NCI-H345 (cell line): ENCODE measurements around the gene CIITA.
A peak's percentile ranks its signal among the peaks of the same experiment; 100 is the strongest.
"Not testable (repeated sequence)": the region's sequence is repeated elsewhere in the genome, so short reads cannot be mapped to it uniquely, and the experiment has no call there.

Experiments used
- DNase-seq: peaks from one replicate; lab custom pipeline; 2025; lab: John Stamatoyannopoulos, UW

Gene CIITA

DNA sequence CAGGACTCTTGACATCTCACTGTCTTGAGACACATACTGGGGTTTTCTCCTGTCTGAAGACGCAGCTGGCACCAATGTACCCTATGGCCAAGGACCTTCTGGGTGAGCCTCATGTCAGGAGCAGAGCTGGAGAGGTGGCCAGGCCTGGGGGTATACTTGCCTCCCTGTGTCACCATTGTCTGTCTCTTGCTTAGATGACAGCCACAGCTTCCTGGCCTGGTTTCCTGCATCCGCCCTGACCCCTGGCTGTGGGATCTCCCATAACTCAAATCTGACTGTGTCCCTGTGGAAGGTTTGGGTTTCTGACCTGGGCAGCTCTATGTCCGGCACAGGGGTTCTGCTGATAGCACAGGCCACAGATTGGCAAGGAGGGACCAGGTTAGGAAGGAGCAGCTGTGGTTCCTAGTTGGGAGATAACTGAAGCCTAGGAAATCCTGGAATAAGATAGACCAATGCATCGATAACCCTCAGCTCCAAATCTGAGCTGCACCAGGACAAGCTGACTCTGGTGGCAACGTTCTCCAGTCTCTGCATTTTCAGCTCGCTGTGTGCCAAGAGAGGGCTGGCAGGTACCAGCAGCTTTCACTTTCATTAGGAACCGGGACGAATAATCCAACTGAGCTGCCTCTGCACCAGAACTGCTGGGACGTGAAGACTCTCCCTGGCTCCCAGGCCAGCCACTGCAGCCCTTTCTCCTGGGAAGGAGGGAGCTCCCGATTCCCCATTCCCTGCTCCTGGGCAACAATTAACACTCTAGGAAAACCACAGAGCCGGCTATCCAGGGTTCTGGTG lies 60.3 kb downstream of the CIITA start:
- DNase-seq, result no peak

DNA sequence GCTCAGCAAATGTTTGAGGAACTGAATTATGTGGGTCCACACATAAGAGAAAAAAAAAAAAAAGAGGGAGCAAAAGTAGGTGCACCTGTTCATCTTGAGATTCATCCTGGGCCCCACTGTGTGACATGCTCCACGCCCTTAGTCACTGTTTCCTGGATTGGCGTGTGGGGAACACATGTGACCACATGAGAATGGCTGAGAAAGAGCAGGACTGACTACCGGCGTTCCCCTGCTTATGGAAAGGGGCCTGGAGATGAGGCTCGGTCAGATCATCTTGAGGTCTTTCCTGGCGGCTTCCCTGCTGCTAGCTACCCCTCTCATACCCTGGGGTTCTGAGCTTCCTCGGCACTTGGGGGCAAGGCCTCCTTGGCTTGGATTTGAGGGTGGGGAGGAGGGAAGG lies 61.3 kb downstream of the CIITA start:
- no peak for DNase-seq

DNA sequence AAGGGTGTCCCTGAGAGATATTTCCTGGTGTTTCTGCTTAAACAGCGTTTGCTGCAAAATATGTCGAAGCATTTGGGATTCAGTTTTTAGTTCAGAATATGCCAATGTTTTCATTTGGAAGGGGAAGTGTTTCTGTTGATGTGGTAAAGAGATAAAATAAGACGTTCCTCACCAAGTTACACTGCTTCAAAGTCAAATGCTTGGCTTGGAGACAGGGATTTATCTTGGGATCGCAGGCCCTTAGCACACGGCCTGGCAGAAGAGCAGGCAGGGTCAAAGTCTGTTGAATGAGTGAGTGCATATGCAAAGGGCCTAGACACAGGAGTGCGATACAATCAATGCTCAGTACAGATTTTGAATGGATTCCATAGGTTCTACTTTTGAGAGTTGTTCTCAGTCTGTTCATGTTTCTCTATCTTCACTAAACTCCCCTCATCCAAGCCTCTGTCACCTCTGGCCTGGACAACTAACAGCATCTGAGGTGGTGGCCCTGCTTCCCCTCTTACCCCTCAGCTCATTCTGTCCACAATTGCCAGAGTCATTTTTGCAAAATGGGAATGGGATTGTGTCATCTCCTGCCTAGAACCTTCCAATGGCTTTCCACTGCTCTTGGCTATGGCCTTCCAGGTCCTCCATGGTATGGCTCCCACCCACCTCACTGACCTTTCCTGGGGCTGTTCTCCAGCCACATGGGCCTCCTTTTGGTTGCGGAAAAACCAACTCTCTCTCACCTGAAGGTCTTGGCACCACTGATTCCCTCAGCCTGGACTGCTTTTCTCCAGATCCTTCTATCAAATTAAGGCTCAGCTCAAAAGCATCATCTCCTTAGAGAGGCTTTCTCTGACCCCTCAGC lies 62.0 kb downstream of the CIITA start:
- DNase-seq, result no peak

DNA sequence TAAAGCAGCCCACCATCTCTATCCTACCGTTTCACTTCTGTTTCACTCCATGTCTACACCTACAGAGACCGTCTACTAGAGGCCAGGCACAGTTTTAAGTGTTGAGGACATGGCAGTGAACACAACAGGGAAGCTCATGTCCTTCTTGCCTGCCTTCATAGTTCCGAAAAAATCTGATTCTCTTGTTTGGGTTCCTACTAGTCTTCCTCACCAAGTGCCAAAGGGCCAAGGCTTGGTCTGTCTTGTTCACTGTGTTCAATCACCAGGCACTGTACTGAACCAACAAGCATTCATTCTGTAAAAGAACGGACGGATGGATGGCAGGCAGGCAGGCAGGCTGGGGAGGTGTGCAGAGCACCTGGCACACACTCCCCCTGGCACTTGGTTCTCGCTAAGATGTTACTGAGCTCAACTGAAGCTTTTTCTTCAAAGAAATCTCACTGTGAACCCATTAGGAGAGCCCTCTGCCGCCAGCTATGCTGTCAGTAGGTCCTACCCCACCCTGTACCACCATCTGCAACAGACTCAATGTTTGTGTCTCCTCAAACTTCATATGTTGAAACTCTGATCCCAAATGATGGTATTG lies 62.7 kb downstream of the CIITA start:
- DNase-seq, result no peak

DNA sequence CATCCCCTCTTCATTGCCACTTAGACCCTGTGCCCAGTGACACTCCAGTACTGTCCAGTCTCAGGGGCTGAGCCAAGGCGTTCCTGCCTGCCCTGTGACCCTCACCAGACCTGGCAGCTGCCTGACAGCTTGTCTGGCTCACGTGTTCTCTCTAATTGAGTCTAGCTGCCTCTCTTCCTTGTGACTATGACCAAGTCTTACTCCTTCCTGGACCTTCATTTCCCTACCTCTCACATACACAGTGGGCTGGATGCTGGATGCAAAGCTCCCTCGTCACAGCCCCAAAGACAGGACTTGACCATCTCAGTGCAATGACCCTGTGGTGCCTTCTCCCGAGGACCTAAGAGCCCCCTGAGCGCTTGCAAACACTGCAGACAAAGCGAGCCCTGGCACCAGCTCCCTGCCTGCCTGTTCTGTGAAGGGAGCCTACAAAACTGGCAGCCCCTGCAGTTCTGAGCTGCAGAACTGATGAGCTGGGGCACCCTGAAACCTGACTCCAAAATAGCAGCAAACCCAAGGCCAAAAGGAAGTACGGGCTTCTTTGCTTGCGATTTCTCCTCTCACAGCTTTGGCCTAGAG lies 63.6 kb downstream of the CIITA start:
- DNase-seq, result no peak

DNA sequence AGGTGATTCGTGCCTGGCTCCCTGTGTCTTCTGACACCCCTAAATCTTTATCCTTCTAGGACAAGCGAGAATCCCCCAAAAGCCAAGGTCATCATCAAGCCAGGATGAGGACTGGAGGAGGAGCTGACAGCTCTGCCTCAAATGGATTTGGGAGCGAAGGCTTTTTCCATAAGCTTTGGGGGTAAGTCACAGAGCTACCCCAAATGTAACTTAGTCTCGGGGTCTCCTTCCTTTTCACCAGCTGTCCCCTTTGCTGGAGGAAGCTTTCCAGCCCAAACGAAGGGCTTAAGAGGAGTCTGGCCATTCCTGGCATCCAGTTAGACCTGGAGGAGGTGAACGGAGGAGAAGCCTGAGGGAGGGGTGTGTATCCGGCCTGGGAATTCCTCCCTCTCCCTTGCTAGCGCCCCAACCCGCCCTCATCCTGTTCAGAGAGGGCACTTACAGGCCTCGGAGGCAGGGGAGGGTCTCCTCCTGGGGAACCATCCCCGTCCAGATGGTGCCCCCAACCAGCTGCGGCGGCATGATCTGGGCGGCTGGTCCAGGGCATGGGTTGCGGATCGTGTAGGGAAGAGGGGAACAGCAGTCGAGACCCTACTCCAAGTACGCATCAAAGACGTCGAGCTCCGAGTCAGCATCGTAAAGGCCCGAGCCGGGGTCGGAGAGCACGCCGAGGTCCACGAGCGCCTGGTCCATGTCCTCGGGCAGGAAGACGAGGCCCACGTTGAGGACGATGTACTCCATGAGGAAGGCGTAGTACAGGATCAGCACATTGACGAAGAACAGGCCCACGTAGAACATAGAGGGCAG lies 64.3 kb downstream of the CIITA start:
- no peak for DNase-seq

DNA sequence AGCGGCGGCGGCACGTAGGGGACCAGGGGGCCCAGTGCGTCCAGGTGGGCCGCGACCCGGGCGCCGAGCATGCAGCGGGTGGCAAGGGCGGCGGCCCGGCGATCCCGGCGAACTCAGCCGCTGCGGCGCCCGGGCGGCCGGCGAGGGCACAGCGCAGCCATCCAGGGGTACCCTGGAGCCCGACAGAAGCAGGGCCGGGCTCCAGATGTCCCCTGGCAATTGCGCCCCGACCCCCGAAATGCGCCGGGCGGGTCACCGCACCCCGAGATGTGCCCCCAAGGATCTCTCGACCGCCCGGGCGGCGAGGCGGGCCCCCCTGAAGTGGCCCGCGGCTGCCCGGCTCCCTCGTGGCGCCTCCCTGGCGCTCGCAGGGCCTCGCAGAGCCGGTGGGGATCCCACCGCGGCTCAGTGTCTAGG lies 64.9 kb downstream of the CIITA start:
- DNase-seq, result not testable (repeated sequence)

DNA sequence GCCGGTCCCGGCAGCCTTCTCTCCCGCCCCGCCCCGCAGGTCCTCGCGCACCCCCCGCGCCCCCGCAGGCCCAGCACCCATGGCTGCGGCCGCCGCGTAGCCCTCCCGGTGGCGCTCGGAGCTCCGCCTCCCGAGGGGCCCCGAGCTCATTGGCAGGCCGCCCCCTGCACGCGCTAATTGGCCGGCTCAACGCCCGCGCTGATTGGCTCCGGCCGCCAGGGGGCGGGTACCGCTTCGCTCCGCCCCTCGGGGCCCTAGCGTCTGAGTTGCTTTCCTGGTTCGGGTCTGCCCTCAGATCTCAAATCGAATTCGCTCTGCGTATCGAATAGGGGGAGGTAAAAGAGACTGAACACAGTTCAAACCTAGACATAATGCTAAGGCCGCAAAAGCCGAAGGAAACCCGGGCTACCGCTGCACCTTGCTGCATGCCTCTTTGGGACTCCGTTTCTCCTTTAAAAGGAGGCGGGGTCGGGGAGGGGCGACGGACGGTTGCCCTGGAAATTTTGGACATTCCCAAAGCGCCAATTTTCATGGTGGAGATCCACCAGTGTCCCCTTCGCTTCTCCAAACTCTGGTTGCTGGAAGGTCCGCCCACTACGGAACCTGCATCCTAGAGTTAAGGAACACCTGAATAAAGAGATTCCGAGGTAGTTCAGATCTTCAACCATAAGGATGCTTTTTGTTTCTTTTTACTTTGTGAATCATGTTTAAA lies 65.5 kb downstream of the CIITA start, which contains the start of gene DEXI:
Gene DEXI, minus strand, starts transcription at position 117 of the 712 bp plus-strand sequence. CDS start 463 bp downstream, outside the sequence.
- peak; percentile 95 for DNase-seq

DNA sequence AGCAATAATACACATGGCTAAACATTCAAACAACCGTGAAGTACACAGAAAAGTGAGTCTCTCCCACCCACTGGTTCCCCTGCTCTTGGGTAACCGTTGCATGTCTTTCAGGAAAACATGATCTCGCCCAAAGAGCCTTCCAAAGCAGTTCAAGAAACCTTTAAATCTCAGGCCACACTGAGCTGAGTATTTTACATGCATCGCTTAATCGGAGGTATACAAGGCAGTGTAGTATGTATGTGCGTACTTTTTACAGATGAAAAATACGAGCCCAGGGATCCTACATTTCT lies 66.0 kb downstream of the CIITA start:
- no peak for DNase-seq

DNA sequence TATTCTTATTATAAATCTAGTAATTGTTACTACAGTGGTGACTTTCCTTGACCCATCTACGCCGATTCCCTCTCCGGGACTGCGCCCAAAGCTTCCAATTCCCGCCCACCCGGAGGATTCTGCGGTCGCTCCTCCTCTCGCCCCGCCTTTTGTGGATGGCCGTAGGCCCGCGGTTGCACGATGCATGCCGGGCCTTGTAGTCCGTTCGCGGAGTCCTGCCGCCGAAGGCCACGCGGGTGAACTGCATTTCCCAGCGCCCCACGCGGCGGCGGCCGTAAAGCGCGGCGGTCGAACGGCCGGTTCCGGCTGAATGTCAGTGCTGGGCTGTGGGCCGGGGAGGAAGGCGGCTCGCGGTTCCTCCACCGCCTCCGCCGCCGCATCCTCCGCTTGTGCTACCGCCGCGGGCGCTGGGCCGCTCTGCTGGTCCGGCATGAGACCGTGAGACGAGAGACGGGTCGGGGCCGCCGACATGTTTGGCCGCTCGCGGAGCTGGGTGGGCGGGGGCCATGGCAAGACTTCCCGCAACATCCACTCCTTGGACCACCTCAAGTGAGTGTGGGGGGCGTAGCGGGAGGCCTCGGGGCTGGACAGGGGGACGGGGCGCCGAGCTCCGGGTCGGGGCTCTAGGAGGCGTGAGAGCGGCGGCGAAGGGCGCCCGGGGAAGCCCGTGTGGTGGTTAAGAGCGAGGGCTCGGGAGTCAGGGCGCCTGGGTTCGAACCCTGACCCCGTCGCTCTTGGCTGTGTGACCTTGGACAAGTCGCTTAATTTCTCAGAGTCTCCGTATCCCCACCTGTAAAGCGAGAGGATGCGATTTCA lies 67.5 kb downstream of the CIITA start, which contains the start of gene CLEC16A:
Gene CLEC16A, plus strand, starts transcription at position 316 of the 816 bp plus-strand sequence. Its CDS starts 154 bp downstream, at position 470.
- peak; percentile 98 for DNase-seq

DNA sequence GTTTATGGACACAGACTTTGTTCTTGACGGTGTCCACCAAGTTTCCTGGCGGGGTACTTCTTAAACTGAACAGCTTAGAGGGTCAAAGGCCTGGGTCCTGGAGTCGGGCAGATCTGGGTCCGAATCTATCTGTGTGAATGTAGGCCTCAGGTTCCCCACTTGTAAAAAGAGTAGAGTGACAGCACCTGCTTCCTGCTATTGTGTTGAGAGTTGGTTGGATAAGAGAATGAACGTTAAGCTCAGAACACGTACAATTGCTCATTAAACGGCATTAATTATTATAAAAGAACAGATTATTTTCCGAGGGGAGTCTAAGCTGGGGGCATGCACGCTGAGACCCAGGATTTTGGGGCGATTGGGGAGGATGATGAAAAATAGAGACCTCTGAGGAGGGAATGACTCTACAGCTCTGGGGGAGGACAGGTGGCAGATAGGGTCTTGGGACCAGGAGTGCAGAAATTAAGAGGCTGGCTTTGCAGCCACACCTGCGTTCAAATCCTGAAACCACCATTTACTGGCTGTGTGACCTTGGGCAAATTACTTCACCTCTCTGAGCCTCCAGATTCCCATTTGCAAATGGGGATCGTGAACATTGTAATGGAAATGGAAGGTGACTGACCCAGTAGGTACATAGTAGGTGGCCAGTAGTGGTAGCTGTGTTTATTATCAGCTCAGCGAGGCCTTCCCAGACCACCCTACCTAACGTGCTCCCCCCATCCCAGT lies 68.2 kb downstream of the CIITA start:
- no peak for DNase-seq

DNA sequence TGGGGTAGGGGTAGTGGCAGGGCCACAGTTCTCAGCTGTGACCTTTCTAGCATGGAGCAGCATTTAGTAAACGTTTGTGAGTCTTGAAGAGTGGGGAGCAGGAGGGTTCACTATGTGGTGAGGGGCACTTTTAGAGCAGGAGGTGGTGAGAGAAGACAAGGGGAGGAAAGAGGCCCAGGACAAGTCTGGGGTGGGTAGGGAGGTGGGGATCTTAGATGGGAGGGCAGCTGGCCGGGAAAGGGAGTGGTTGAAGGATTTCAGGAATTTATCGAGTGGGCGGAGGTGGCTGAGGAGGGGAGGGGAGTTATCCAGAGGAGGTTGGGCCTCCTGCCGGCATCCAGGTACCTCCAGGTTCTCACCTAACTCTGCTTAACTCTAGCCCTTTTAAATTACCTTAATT lies 69.3 kb downstream of the CIITA start:
- DNase-seq, result no peak

DNA sequence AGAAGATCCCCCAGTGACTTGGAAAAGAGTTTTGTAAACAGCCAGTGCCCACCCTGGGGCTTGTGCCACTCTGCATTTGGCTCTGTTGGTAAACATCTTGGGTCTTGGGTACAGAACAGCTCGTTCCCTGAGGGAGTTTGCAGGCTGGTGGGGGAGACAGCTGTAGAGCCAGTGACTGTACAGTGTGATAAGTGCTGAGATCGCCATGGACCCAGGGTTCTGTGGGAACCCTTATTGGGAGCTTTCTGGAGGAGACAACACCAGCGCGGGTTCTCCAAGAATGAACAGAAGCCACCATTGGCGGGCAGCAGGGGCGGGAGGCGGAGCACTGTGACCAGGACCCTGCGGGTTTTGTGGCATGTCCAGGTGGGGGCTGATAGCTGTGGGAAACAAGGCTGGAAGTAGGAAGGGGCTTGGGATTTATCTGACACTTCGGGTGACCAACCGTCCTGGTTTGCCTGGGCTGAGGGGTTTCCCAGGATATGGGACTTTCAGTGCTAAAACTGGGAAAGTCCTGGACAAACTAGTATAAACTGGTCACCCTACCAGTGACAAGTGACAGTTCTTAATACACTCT lies 70.3 kb downstream of the CIITA start:
- DNase-seq, result no peak

DNA sequence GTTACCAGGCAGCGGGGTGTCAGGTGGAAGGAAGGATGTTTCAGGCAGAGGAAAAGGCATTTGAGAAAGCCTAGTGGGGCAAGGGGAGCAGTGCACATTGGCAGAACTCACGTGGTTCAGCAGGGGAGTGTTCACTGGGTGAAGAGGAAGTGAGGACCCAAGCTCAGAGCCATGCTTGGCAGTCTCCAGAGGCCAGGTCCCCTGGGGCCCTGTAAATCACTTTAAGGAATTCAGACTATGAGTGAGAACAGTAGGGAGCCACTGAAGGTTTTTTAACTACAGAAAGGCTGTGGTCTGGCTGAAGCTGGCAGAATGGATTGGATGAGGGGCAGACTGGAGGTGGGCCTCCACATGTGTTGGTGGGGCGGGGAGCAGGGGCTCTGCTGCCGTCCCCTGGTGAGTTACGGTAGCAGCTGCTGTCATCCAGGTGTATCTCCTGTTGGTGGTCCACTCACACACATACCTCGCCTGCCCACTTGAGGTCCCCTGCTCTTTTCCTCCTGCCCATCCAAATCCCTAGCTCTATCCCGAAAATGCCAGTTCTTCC lies 72.5 kb downstream of the CIITA start:
- no peak for DNase-seq

DNA sequence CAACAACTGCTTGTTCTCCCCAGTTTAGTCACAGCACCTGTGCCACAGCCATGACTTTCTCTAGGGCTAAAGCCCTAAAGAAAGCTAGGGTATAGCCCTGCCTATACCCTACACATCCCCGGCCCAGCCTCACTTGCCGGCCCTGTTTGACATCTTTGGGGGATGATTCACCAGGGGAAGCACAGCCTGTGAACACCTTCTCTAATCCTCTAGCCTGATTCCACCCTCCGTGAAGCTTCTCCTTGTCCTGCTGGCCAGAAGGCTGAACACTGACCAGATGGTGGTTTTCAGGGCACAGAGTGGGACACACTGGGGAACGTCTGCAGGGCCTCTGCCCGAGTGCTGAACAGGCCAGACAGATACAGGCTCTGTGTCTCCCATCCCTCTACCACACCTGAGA lies 73.4 kb downstream of the CIITA start:
- no peak for DNase-seq

DNA sequence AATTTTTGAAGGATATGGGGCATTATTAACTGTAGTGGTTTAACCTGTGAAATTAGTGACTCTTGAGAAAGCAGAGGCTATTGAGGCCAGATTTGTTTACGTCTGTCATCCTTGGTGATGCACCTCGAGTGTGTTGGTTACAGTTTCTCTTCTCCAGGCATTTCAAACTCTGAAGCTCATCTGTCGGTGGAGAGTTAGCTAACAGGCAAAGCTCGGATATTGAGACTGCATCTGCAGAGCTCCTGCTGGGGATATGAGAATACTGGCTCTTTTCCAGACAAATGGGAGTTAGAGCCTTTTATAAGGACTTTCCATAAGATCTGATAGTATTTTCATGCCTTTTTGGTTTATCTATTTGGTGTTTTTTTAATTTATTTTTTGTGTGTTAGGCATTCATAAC lies 74.0 kb downstream of the CIITA start:
- DNase-seq, result no peak

DNA sequence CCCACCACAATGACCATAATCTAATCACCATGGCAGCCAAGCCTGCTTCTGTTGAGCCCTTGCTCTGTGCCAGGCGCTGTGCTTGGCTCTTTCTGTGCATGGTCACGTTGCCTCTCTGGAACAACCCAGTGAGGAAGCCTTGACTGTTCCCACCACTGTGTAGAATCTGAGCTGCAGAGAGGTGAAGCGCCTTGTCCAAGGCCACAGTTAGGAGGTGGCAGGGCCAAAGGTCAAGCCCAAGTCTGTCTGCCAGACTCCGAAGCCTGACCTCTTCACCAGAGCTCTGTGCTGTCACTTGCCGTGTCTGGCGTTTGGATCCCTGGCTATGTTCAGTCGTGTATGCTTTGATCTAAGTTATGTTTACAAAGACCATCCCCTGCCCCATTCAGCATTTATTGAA lies 77.9 kb downstream of the CIITA start:
- DNase-seq, result no peak

DNA sequence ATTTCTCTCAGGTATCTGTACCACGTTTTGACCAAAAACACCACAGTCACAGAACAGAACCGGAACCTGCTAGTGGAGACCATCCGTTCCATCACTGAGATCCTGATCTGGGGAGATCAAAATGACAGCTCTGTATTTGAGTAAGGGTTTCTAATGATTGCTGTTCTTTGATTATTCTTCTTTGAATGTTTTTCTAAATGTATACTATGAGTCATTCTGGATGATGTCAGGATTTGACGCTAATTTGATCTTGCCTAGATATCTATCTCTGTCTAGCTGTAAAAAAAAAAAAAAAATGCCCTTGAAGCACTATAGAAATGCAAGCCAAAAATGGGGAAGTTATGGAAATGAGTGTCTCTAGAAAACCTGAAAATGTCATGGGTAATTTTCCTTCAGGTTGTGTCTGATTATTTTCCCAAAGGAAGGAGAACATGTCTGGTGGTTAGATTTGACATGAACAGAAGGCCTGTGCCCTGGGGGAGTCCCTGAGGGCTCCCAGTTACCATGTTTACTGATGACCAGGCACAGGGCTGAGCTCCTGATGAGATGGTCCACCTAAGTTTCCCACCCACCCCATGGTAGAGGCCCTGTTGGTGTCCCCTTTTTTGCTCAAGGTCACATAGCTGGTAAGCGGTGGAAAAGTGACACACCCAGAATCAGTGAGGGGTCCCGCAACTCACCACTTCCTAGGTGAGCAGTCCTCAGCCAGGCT lies 80.9 kb downstream of the CIITA start:
- no peak for DNase-seq
